ENCODE measurements around the gene ZNF516. TPM values are rescaled to one million over a fixed set of nuclear protein-coding genes. Genes with fewer than 3 reads are reported as not detected.
A peak's percentile ranks its signal among the peaks of the same experiment; 100 is the strongest.

ZNF516 gene
- total and polyA plus RNA-seq, 2 of the 13 experiments (the other 11 are each of a cell fraction or from before 2014, with no cell fraction given) = 16.6 to 18.7 TPM

DNA sequence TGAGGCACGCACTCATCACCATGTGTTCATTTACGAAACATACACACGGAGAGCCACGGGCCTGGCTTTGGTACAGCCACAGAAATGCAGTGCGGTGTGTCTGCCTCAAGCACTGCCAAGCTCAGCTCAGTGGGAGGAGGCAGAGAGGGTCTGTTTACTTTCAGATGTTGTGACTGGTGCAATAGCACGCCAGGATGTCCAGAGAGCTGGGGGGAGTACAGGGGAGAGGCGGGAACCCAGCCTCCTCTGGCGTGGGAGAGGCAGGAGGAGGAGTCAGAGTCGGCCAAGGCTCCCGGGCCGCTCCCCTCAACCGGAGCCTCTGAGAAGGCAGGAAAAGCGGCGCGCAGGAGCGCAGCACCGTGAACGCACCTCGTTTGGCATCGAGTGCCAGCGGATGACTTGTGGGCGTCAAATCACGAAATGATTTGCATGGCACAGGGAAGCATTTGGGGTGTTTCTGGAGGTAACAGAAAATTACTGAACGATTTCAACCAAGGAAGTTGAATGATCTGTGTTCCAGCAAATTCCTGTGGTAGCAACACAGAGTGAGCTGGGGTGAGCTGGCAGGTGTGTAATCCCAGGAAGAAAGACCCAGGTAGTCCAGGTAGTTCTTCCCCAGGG is 143.0 kb downstream of the ZNF516 start (continued):
- TF ChIP-seq, protein P1, sequence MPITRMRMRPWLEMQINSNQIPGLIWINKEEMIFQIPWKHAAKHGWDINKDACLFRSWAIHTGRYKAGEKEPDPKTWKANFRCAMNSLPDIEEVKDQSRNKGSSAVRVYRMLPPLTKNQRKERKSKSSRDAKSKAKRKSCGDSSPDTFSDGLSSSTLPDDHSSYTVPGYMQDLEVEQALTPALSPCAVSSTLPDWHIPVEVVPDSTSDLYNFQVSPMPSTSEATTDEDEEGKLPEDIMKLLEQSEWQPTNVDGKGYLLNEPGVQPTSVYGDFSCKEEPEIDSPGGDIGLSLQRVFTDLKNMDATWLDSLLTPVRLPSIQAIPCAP (CRISPR knock-in tag; IDR thresholded peaks at IDR 0.05; ENCODE audit: low read depth) = no peak
- TF ChIP-seq, protein P2, sequence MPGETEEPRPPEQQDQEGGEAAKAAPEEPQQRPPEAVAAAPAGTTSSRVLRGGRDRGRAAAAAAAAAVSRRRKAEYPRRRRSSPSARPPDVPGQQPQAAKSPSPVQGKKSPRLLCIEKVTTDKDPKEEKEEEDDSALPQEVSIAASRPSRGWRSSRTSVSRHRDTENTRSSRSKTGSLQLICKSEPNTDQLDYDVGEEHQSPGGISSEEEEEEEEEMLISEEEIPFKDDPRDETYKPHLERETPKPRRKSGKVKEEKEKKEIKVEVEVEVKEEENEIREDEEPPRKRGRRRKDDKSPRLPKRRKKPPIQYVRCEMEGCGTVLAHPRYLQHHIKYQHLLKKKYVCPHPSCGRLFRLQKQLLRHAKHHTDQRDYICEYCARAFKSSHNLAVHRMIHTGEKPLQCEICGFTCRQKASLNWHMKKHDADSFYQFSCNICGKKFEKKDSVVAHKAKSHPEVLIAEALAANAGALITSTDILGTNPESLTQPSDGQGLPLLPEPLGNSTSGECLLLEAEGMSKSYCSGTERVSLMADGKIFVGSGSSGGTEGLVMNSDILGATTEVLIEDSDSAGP (CRISPR knock-in tag; IDR thresholded peaks at IDR 0.05; ENCODE audit: borderline replicate concordance) = peak; percentile 34; the same call in 1 of the 2 replicates
- TF ChIP-seq PAX8 (CRISPR knock-in tag; IDR thresholded peaks at IDR 0.05; ENCODE audit: borderline replicate concordance) = no peak
- TF ChIP-seq MED8 (CRISPR knock-in tag; IDR thresholded peaks at IDR 0.05; ENCODE audit: insufficient replicate concordance) = no peak
- TF ChIP-seq ZNF362 (CRISPR knock-in tag; IDR thresholded peaks at IDR 0.05; ENCODE audit: borderline replicate concordance) = no peak
- TF ChIP-seq ATAD3A (CRISPR knock-in tag; IDR thresholded peaks at IDR 0.05) = no peak
- TF ChIP-seq, protein P3, sequence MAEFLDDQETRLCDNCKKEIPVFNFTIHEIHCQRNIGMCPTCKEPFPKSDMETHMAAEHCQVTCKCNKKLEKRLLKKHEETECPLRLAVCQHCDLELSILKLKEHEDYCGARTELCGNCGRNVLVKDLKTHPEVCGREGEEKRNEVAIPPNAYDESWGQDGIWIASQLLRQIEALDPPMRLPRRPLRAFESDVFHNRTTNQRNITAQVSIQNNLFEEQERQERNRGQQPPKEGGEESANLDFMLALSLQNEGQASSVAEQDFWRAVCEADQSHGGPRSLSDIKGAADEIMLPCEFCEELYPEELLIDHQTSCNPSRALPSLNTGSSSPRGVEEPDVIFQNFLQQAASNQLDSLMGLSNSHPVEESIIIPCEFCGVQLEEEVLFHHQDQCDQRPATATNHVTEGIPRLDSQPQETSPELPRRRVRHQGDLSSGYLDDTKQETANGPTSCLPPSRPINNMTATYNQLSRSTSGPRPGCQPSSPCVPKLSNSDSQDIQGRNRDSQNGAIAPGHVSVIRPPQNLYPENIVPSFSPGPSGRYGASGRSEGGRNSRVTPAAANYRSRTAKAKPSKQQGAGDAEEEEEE (CRISPR knock-in tag; IDR thresholded peaks at IDR 0.05; ENCODE audit: borderline replicate concordance) = no peak
- TF ChIP-seq CCDC6 (CRISPR knock-in tag; IDR thresholded peaks at IDR 0.05) = no peak
- TF ChIP-seq KAT8 (CRISPR knock-in tag; IDR thresholded peaks at IDR 0.05) = no peak
- peak; percentile 59 for TF ChIP-seq POLR2G (IDR thresholded peaks at IDR 0.05; ENCODE audit: low read depth, low read length)
- TF ChIP-seq, protein P4, sequence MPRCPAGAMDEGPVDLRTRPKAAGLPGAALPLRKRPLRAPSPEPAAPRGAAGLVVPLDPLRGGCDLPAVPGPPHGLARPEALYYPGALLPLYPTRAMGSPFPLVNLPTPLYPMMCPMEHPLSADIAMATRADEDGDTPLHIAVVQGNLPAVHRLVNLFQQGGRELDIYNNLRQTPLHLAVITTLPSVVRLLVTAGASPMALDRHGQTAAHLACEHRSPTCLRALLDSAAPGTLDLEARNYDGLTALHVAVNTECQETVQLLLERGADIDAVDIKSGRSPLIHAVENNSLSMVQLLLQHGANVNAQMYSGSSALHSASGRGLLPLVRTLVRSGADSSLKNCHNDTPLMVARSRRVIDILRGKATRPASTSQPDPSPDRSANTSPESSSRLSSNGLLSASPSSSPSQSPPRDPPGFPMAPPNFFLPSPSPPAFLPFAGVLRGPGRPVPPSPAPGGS (CRISPR knock-in tag; IDR thresholded peaks at IDR 0.05) = no peak
- TF ChIP-seq NFATC3 (CRISPR knock-in tag; IDR thresholded peaks at IDR 0.05) = no peak
- no peak; the same call in 1 of the 2 replicates for TF ChIP-seq POGZ (CRISPR knock-in tag; IDR thresholded peaks at IDR 0.05)
- TF ChIP-seq ZNF777 (CRISPR knock-in tag; IDR thresholded peaks at IDR 0.05) = no peak
- TF ChIP-seq RFX1 (IDR thresholded peaks at IDR 0.05) = no peak
- TF ChIP-seq, protein P5, sequence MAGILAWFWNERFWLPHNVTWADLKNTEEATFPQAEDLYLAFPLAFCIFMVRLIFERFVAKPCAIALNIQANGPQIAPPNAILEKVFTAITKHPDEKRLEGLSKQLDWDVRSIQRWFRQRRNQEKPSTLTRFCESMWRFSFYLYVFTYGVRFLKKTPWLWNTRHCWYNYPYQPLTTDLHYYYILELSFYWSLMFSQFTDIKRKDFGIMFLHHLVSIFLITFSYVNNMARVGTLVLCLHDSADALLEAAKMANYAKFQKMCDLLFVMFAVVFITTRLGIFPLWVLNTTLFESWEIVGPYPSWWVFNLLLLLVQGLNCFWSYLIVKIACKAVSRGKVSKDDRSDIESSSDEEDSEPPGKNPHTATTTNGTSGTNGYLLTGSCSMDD (CRISPR knock-in tag; IDR thresholded peaks at IDR 0.05) = no peak
- peak; percentile 72 for TF ChIP-seq GATAD2A (CRISPR knock-in tag; IDR thresholded peaks at IDR 0.05)
- no peak for TF ChIP-seq PHF8 (CRISPR knock-in tag; IDR thresholded peaks at IDR 0.05)
- no peak for TF ChIP-seq ZFY (CRISPR knock-in tag; IDR thresholded peaks at IDR 0.05)
- TF ChIP-seq ELF3 (CRISPR knock-in tag; IDR thresholded peaks at IDR 0.05) = 0 out of 2 replicates have a peak, but pooled peaks have one; percentile 29
- no peak for TF ChIP-seq REL (CRISPR knock-in tag; conservative IDR thresholded peaks at IDR 0.05)
- TF ChIP-seq ARHGAP35 (CRISPR knock-in tag; IDR thresholded peaks at IDR 0.05; ENCODE audit: borderline replicate concordance) = no peak
- no peak for TF ChIP-seq MTA3 (CRISPR knock-in tag; IDR thresholded peaks at IDR 0.05)
